GM21390 (cell line): ENCODE data around the gene NEDD4L.

Experiments
- ATAC-seq: cut with Tn5 transposase; IDR thresholded peaks from one replicate; pipeline ENCODE4 v1.9.1; 2021; ENCODE audit not compliant: unreplicated experiment

NEDD4L gene

GRCh38 chr18:58438161-58438957 is 394.3 kb downstream of the NEDD4L start:
- ATAC-seq: no peak

- no peak for ATAC-seq
These were observed 394.9 kb downstream of the NEDD4L start for GRCh38 chr18:58438958-58439300.

GRCh38 chr18:58443671-58444070 is 399.6 kb downstream of the NEDD4L start:
- no peak for ATAC-seq

- no peak for ATAC-seq
These were observed 402.5 kb downstream of the NEDD4L start for GRCh38 chr18:58446391-58447060.

- ATAC-seq: no peak
These were observed 403.5 kb downstream of the NEDD4L start for GRCh38 chr18:58447402-58448095.

- ATAC-seq: no peak
These were observed 405.4 kb downstream of the NEDD4L start for GRCh38 chr18:58449464-58449863.
